GM23248 (cell line): ENCODE data around the gene ATAD5. TPM values are rescaled to one million over a fixed set of nuclear protein-coding genes. Genes with fewer than 3 reads are reported as not detected.
"Not testable (repeated sequence)": the region's sequence is repeated elsewhere in the genome, so short reads cannot be mapped to it uniquely, and the experiment has no call there.

Experiments used
- DNase-seq: peaks from one replicate; pipeline ENCODE4 v3.0.0-alpha.2; 2015
- H2AFZ ChIP-seq: fragments of 200-600 bp; sonication (generic); 2 replicates; pipeline ENCODE4 v1.6.1; 2016; ENCODE audit warnings: antibody characterized with exemption
- H3F3A ChIP-seq: fragments of 200-600 bp; sonication (generic); 2 replicates; pipeline ENCODE4 v1.6.1; 2016; ENCODE audit warnings: mild to moderate bottlenecking, antibody characterized with exemption, mixed run types; ENCODE audit not compliant: insufficient read depth
- H3K27ac ChIP-seq: fragments of 200-600 bp; sonication (generic); 2 replicates; pipeline ENCODE4 v1.5.1; 2016; ENCODE audit warnings: mild to moderate bottlenecking
- H3K27me3 ChIP-seq: fragments of 200-600 bp; sonication (generic); replicated peaks from 2 replicates; pipeline ENCODE4 v1.6.1; 2016; ENCODE audit warnings: mild to moderate bottlenecking; ENCODE audit not compliant: insufficient read depth
- H3K36me3 ChIP-seq: fragments of 200-600 bp; sonication (generic); 2 replicates; pipeline ENCODE4 v1.6.1; 2016; ENCODE audit warnings: low read depth, mild to moderate bottlenecking
- H3K4me1 ChIP-seq: fragments of 200-600 bp; sonication (generic); 2 replicates; pipeline ENCODE4 v1.6.1; 2016; ENCODE audit warnings: mild to moderate bottlenecking; ENCODE audit not compliant: insufficient read depth
- H3K4me2 ChIP-seq: fragments of 200-600 bp; sonication (generic); one replicate; pipeline ENCODE4 v1.6.1; 2016; ENCODE audit warnings: mild to moderate bottlenecking; ENCODE audit not compliant: unreplicated experiment
- H3K4me3 ChIP-seq: fragments of 200-600 bp; sonication (generic); 2 replicates; pipeline ENCODE4 v1.5.1; 2016; ENCODE audit warnings: mild to moderate bottlenecking
- H3K79me2 ChIP-seq: fragments of 200-600 bp; sonication (generic); 2 replicates; pipeline ENCODE4 v1.6.1; 2016; ENCODE audit warnings: mild to moderate bottlenecking; ENCODE audit not compliant: insufficient read depth
- H3K9ac ChIP-seq: fragments of 200-600 bp; sonication (generic); 2 replicates; pipeline ENCODE4 v1.6.1; 2016; ENCODE audit warnings: mild to moderate bottlenecking
- H3K9me2 ChIP-seq: fragments of 200-600 bp; sonication (generic); 2 replicates; pipeline ENCODE4 v1.6.1; 2016; ENCODE audit warnings: mixed run types, mild to moderate bottlenecking, moderate library complexity; ENCODE audit not compliant: insufficient read depth
- H3K9me3 ChIP-seq: fragments of 200-600 bp; sonication (generic); one replicate; pipeline ENCODE4 v1.6.1; 2017; ENCODE audit warnings: low read depth
- H4K20me1 ChIP-seq: fragments of 200-600 bp; sonication (generic); 2 replicates; pipeline ENCODE4 v1.6.0; 2016; ENCODE audit not compliant: insufficient read depth
- EZH2 ChIP-seq: fragments of 200-600 bp; sonication (generic); IDR thresholded peaks from 2 replicates; pipeline ENCODE4 v1.6.1; 2018; ENCODE audit warnings: antibody characterized with exemption, mild to moderate bottlenecking; ENCODE audit not compliant: insufficient read depth, poor library complexity, severe bottlenecking
- EZH2phosphoT487 ChIP-seq: fragments of 200-600 bp; sonication (generic); IDR thresholded peaks from 2 replicates; pipeline ENCODE4 v1.6.1; 2018; ENCODE audit warnings: antibody characterized with exemption, moderate library complexity, mild to moderate bottlenecking, low read depth; ENCODE audit not compliant: insufficient read depth
- WGBS, 2 experiments: methylation state at CpG; one replicate each; pipeline ENCODE4 v1.1.6; 2015 to 2017; ENCODE audit warnings: low lambda C conversion rate in 2 of 2, low coverage in 1 of 2; ENCODE audit errors: missing lambda C conversion rate in 2 of 2; 5-methylcytosine and 5-hydroxymethylcytosine counted together
- in situ Hi-C: fragments of 300-500 bp; cut with MboI; formaldehyde crosslinking; loops from 2 replicates; pipeline ENCODE4 v1.15.0; 2020
- polyA plus RNA-seq: library from polyadenylated mRNA; unstranded; fragments of >200 nt; fragmentation: Nextera tagmentation; extraction: Ambion mirVana; gene quantifications from 2 replicates; pipeline ENCODE4 v1.2.1, GENCODE V29; 2016
- total RNA-seq: library from RNA; depleted of rRNA; stranded (reverse); fragments of >200 nt; shearing (Covaris generic); gene quantifications from 2 replicates; pipeline ENCODE4 v1.2.3, GENCODE V29; 2014

ATAD5 gene
- total and polyA plus RNA-seq, 2 experiments from 2014 or later = 1.1 to 1.8 TPM

- DNase-seq = peak; percentile 95
- no peaks in the 10 kb centered on the region for H3K27me3 ChIP-seq
- peak within 1 kb of the TSS; percentile 100 for H3K4me2 ChIP-seq
- TF ChIP-seq EZH2phosphoT487 = no peak
- no peak for TF ChIP-seq EZH2
- H4K20me1 ChIP-seq = no peaks in the 10 kb centered on the region
- peak within 1 kb of the TSS; percentile 96 for H3K9ac ChIP-seq
- 1 to 2% methylated on average over 47 of the region's 47 CpGs for WGBS, 2 experiments
- H3K9me2 ChIP-seq = no peaks in the 10 kb centered on the region
- H3K4me3 ChIP-seq = peak within 1 kb of the TSS; percentile 100
- peaks cover 5% of the 10 kb centered on the region; the same call in 1 of the 2 replicates for H3K36me3 ChIP-seq
- peak within 1 kb of the TSS; percentile 81 for H3K27ac ChIP-seq
- H3F3A ChIP-seq = no peaks in the 10 kb centered on the region
- peaks cover 7% of the 10 kb centered on the region for H3K4me1 ChIP-seq
- H3K79me2 ChIP-seq = peaks cover 61% of the 10 kb centered on the region
- in situ Hi-C loops = no loop called here
- H2AFZ ChIP-seq = peak within 1 kb of the TSS; percentile 100
- H3K9me3 ChIP-seq = no peaks in the 10 kb centered on the region
Measured at GRCh38 chr17:30906101-30906911, 74.5 kb downstream of the ATAD5 start, which contains the start of gene TEFM. TSS of gene TEFM (minus strand) at chr17:30906238. CDS start at chr17:30906198, 40 bp downstream.

DNA sequence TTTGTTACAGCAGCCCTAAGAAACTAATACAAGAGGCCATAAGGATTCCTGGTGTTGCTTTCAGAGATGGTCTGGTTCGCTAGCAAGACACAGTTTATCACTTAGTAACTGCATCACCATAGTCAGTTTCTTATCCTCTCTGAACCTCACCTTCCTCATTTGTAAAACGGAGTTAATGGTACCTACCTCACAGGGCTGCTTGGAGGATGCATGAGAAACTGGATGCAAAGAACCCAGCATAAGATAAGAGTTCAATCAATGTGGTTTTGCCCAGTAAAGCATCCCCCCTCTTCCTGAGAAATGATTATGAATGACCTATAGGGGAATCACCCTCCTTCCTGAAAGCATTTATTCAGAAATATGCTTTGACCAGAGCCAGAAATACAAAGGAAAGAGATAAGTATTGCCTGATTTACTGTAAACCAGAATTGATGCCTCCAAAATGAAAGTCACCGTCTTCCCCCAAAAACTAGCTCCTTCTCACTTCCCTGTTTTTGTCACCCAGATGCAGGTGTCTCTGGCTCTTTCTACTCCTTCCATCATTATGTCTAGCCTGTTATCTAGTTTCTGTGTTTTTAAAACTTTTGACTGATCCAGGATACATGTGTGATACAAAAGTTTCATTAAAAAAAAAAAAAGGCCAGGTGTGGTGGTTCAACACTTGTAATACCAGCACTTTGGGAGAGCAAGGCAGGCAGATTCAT, 77.1 kb downstream of the ATAD5 start:
- H3K27me3 ChIP-seq = no peaks in the 10 kb centered on the region
- H3F3A ChIP-seq = no peaks in the 10 kb centered on the region
- no peak overlapping the region for H3K27ac ChIP-seq
- no peak for TF ChIP-seq EZH2phosphoT487
- no peak for TF ChIP-seq EZH2
- H2AFZ ChIP-seq = no peak overlapping the region
- H3K9me3 ChIP-seq = no peaks in the 10 kb centered on the region
- H3K9me2 ChIP-seq = no peaks in the 10 kb centered on the region
- H3K4me3 ChIP-seq = no peak overlapping the region
- peaks cover 7% of the 10 kb centered on the region for H3K4me1 ChIP-seq
- H3K4me2 ChIP-seq = no peak overlapping the region
- peaks cover 35% of the 10 kb centered on the region for H3K79me2 ChIP-seq
- no peak overlapping the region for H3K9ac ChIP-seq
- in situ Hi-C loops = no loop called here
- no peaks in the 10 kb centered on the region for H3K36me3 ChIP-seq
- no peak for DNase-seq
- WGBS, 2 experiments = 85 to 86% methylated on average over 3 of the region's 3 CpGs
- no peaks in the 10 kb centered on the region for H4K20me1 ChIP-seq

- H3K9me2 ChIP-seq, H4K20me1 ChIP-seq, H3K4me3 ChIP-seq, H3K27me3 ChIP-seq, in situ Hi-C loops, H3K4me1 ChIP-seq, H3K36me3 ChIP-seq, H3F3A ChIP-seq, H3K27ac ChIP-seq, H2AFZ ChIP-seq, H3K4me2 ChIP-seq, H3K9ac ChIP-seq, H3K9me3 ChIP-seq, DNase-seq: not testable (repeated sequence)
- 89 to 90% methylated on average over 7 of the region's 7 CpGs for WGBS, 2 experiments
- H3K79me2 ChIP-seq = peaks cover 22% of the 10 kb centered on the region
Measured at GRCh38 chr17:30910151-30910550, 78.4 kb downstream of the ATAD5 start.

GRCh38 chr17:30913955-30914354, 82.2 kb downstream of the ATAD5 start:
- H3K27me3 ChIP-seq = no peaks in the 10 kb centered on the region
- H3F3A ChIP-seq = no peaks in the 10 kb centered on the region
- H3K36me3 ChIP-seq = no peaks in the 10 kb centered on the region
- no peaks in the 10 kb centered on the region for H3K9me2 ChIP-seq
- DNase-seq = no peak
- in situ Hi-C loops = no loop called here
- no peaks in the 10 kb centered on the region for H4K20me1 ChIP-seq
- H3K4me2 ChIP-seq = no peak overlapping the region
- H3K9ac ChIP-seq = no peak overlapping the region
- no peak overlapping the region for H2AFZ ChIP-seq
- no peaks in the 10 kb centered on the region for H3K4me1 ChIP-seq
- H3K79me2 ChIP-seq = no peaks in the 10 kb centered on the region
- TF ChIP-seq EZH2 = no peak
- TF ChIP-seq EZH2phosphoT487 = no peak
- H3K27ac ChIP-seq = no peak overlapping the region
- H3K4me3 ChIP-seq = no peak overlapping the region
- no peaks in the 10 kb centered on the region for H3K9me3 ChIP-seq
